H1 (cell line): ENCODE results near the gene PFN4. TPM values are rescaled to one million over a fixed set of nuclear protein-coding genes. Genes with fewer than 3 reads are reported as not detected.

ENCODE experiments used
- CHD7 ChIP-seq: fragments of 300-600 bp; sonication (generic); IDR thresholded peaks from 2 replicates; pipeline ENCODE4 v1.7.1; 2012; ENCODE audit warnings: low read length, moderate library complexity, mild to moderate bottlenecking, inconsistent platforms; ENCODE audit not compliant: insufficient replicate concordance
- CREB1 ChIP-seq: IDR thresholded peaks from 2 replicates; pipeline ENCODE4 v1.6.1; 2012; ENCODE audit warnings: inconsistent platforms
- EGR1 ChIP-seq: IDR thresholded peaks from 2 replicates; pipeline ENCODE4 v1.6.1; 2011; ENCODE audit warnings: low read depth, low read length, borderline replicate concordance
- EP300 ChIP-seq, 2 experiments: IDR thresholded peaks; 1 replicate in 1 of 2; 2 replicates in 1 of 2; pipeline ENCODE4 v1.6.1; 2011 to 2012; ENCODE audit warnings: low read depth in 2 of 2, low read length in 2 of 2, mild to moderate bottlenecking in 2 of 2, borderline replicate concordance in 1 of 2, inconsistent platforms in 1 of 2, moderate library complexity in 1 of 2
- EZH2 ChIP-seq: fragments of 200-600 bp; sonication (generic); IDR thresholded peaks from 2 replicates; pipeline ENCODE4 v1.7.1; 2012; ENCODE audit warnings: low read depth, mild to moderate bottlenecking, moderate library complexity, low read length, inconsistent platforms; ENCODE audit not compliant: severe bottlenecking
- FOSL1 ChIP-seq: IDR thresholded peaks from 2 replicates; pipeline ENCODE4 v1.6.1; 2011; ENCODE audit warnings: mild to moderate bottlenecking, low read depth, low read length, moderate library complexity; ENCODE audit not compliant: insufficient read depth
- HDAC6 ChIP-seq: IDR thresholded peaks from one replicate; pipeline ENCODE4 v1.7.1; 2012; ENCODE audit warnings: low read depth, mild to moderate bottlenecking, inconsistent platforms, low read length, moderate library complexity
- NANOG ChIP-seq: IDR thresholded peaks from 2 replicates; pipeline ENCODE4 v1.6.1; 2011; ENCODE audit warnings: low read length, low read depth, mild to moderate bottlenecking, inconsistent platforms; ENCODE audit not compliant: insufficient read depth, poor library complexity, severe bottlenecking
- POLR2A ChIP-seq, 2 experiments: IDR thresholded peaks; 1 replicate in 1 of 2; 2 replicates in 1 of 2; pipeline ENCODE4 v1.6.1; 2011; ENCODE audit warnings: low read depth in 2 of 2, low read length in 2 of 2, mild to moderate bottlenecking in 2 of 2; ENCODE audit errors: control extremely low read depth in 1 of 2
- SAP30 ChIP-seq: fragments of 300-600 bp; sonication (generic); IDR thresholded peaks from 2 replicates; pipeline ENCODE4 v1.7.1; 2012; ENCODE audit warnings: low read length, moderate library complexity, mild to moderate bottlenecking, inconsistent platforms; ENCODE audit not compliant: insufficient read depth, insufficient replicate concordance
- SP4 ChIP-seq: IDR thresholded peaks from 2 replicates; pipeline ENCODE4 v1.6.1; 2012; ENCODE audit warnings: low read length, inconsistent platforms
- TCF12 ChIP-seq: IDR thresholded peaks from 2 replicates; pipeline ENCODE4 v1.6.1; 2011; ENCODE audit warnings: low read depth, mild to moderate bottlenecking, low read length
- polyA plus RNA-seq, 7 experiments: library from polyadenylated mRNA; depleted of rRNA in 3 of 7; stranded (reverse) in 5 of 7; unstranded in 2 of 7; fragments of >200 nt in 5 of 7; fragments of 200-250 nt in 2 of 7; gene quantifications; 1 replicate in 5 of 7; 2 replicates in 1 of 7; 4 replicates in 1 of 7; pipeline versions ENCODE4 v1.2.1 to v1.2.3, GENCODE V29; 2011 to 2013; ENCODE audit warnings: missing spikeins in 2 of 7, mixed read lengths in 2 of 7
- total RNA-seq: library from RNA; stranded (reverse); fragmentation: NEBNext Ultra II Directional; extraction: Animal tissue kit (Norgen Biotek cat#: 25700); gene quantifications from 2 replicates; pipeline ENCODE4 v1.2.1, GENCODE V29; 2021

The PFN4 gene
- total and polyA plus RNA-seq, 2 of the 8 experiments (the other 6 are each of a cell fraction or from before 2014, with no cell fraction given), result not detected

GRCh38 chr2:24164416-24164973 is 41.4 kb upstream of the PFN4 start (continued):
- no peak for TF ChIP-seq CHD7
- TF ChIP-seq HDAC6, result no peak
- no peak for TF ChIP-seq EP300 (IDR thresholded peaks at IDR 0.05; ENCODE audit: borderline replicate concordance in 1 of 2, low read depth in 2 of 2, low read length in 2 of 2)
- TF ChIP-seq FOSL1, result no peak
- TF ChIP-seq SAP30, result no peak
- TF ChIP-seq POLR2A (IDR thresholded peaks at IDR 0.05; ENCODE audit: control extremely low read depth in 1 of 2, low read depth in 2 of 2, low read length in 2 of 2), result no peak
- no peak for TF ChIP-seq TCF12
- TF ChIP-seq EGR1, result no peak
- TF ChIP-seq SP4, result no peak
- no peak for TF ChIP-seq EZH2
- TF ChIP-seq NANOG, result no peak
- no peak for TF ChIP-seq CREB1
